Endometrial microvascular endothelial cells (primary cell): ENCODE measurements around the gene EMSY. TPM values are rescaled to one million over a fixed set of nuclear protein-coding genes. Genes with fewer than 3 reads are reported as not detected.
"Not testable (repeated sequence)": the region's sequence is repeated elsewhere in the genome, so short reads cannot be mapped to it uniquely, and the experiment has no call there.

Experiments used
- in situ Hi-C: cut with HindIII; loops from 2 replicates; pipeline ENCODE4 v1.10.0; 2017; ENCODE audit warnings: low sequenced_read_pairs, low pct_unique_long_range_greater_than_20kb; ENCODE audit errors: inconsistent ontology term
- total RNA-seq: library from RNA; depleted of rRNA; stranded (reverse); fragments of >200 nt; gene quantifications from one replicate; pipeline ENCODE4 v1.2.3, GENCODE V29; 2015; ENCODE audit errors: inconsistent ontology term

Gene EMSY
- total RNA-seq, 1 donor from 2014 or later, result 20.9 TPM

GRCh38 chr11:76554767-76555166 lies 109.9 kb downstream of the EMSY start:
- in situ Hi-C loops, result no loop called here

GRCh38 chr11:76557466-76557865 lies 112.6 kb downstream of the EMSY start:
- in situ Hi-C loops, result no loop called here

- in situ Hi-C loops, result no loop called here
Observed at GRCh38 chr11:76558473-76558872, 113.7 kb downstream of the EMSY start.

GRCh38 chr11:76558891-76559290 lies 114.1 kb downstream of the EMSY start:
- in situ Hi-C loops, result no loop called here

- in situ Hi-C loops, result no loop called here
Observed at GRCh38 chr11:76559346-76559745, 114.5 kb downstream of the EMSY start.

- in situ Hi-C loops, result no loop called here
Observed at GRCh38 chr11:76560219-76560618, 115.4 kb downstream of the EMSY start.

GRCh38 chr11:76561245-76561644 lies 116.4 kb downstream of the EMSY start:
- in situ Hi-C loops, result no loop called here

GRCh38 chr11:76562541-76562940 lies 117.7 kb downstream of the EMSY start:
- in situ Hi-C loops, result no loop called here

GRCh38 chr11:76564364-76564763 lies 119.5 kb downstream of the EMSY start:
- in situ Hi-C loops, result no loop called here

GRCh38 chr11:76566811-76567210 lies 122.0 kb downstream of the EMSY start:
- in situ Hi-C loops, result no loop called here

- in situ Hi-C loops, result no loop called here
Observed at GRCh38 chr11:76567261-76567660, 122.4 kb downstream of the EMSY start.

GRCh38 chr11:76568139-76568538 lies 123.3 kb downstream of the EMSY start:
- in situ Hi-C loops, result no loop called here

GRCh38 chr11:76568621-76569020 lies 123.8 kb downstream of the EMSY start:
- in situ Hi-C loops, result no loop called here

- in situ Hi-C loops, result not testable (repeated sequence)
Observed at GRCh38 chr11:76572181-76572875, 127.5 kb downstream of the EMSY start.

- in situ Hi-C loops, result no loop called here
Observed at GRCh38 chr11:76574406-76574805, 129.6 kb downstream of the EMSY start.

- in situ Hi-C loops, result no loop called here
Observed at GRCh38 chr11:76574879-76575278, 130.1 kb downstream of the EMSY start.

GRCh38 chr11:76577226-76577920 lies 132.6 kb downstream of the EMSY start:
- in situ Hi-C loops, result no loop called here

GRCh38 chr11:76577921-76578653 lies 133.3 kb downstream of the EMSY start:
- in situ Hi-C loops, result no loop called here

- in situ Hi-C loops, result no loop called here
Observed at GRCh38 chr11:76578654-76579055, 133.8 kb downstream of the EMSY start.
